Activated T-cell treated with anti-CD3 and anti-CD28 coated beads, Interleukin-2, amount 50 U/mL, for 72 hours (primary cell): ENCODE results near the gene NDUFAF8. TPM values are rescaled to one million over a fixed set of nuclear protein-coding genes. Genes with fewer than 3 reads are reported as not detected.

Source experiments
- ATAC-seq, 2 donors: fragments of 150-1000 bp; cut with Tn5 transposase; replicated peaks in 1 of 2; 2 replicates each; pipeline ENCODE4 v1.10.0; 2021; ENCODE audit warnings: moderate library complexity in 2 of 2, mild to moderate bottlenecking in 1 of 2
- DNase-seq, 2 donors: peaks; one replicate each; pipeline ENCODE4 v3.0.0; 2021 to 2022; ENCODE audit warnings: mixed read lengths in 1 of 2
- H3K27ac Mint-ChIP-seq: one replicate; pipeline ENCODE4 v1.8.0; 2022; ENCODE audit warnings: mild to moderate bottlenecking, moderate library complexity, mixed read lengths
- H3K27me3 Mint-ChIP-seq: one replicate; pipeline ENCODE4 v1.8.0; 2022; ENCODE audit warnings: low read depth, mixed read lengths
- H3K36me3 Mint-ChIP-seq, 2 donors: one replicate each; pipeline ENCODE4 v1.8.0; 2022; ENCODE audit warnings: mixed read lengths in 2 of 2, mild to moderate bottlenecking in 1 of 2; ENCODE audit not compliant: insufficient read depth in 2 of 2
- H3K4me1 Mint-ChIP-seq: one replicate; pipeline ENCODE4 v1.8.0; 2022; ENCODE audit warnings: low read depth, mixed read lengths
- H3K4me3 Mint-ChIP-seq, 2 donors: one replicate each; pipeline ENCODE4 v1.8.0; 2022; ENCODE audit warnings: mild to moderate bottlenecking in 2 of 2, mixed read lengths in 2 of 2, moderate library complexity in 2 of 2
- H3K9me3 Mint-ChIP-seq, 2 donors: one replicate each; pipeline ENCODE4 v1.8.0; 2022; ENCODE audit warnings: mixed read lengths in 2 of 2
- total RNA-seq, 2 donors: library from RNA; stranded (reverse); gene quantifications; one replicate each; pipeline ENCODE4 v1.2.3, GENCODE V29; 2022

NDUFAF8 gene
- total RNA-seq, 2 donors from 2014 or later = 37.4 to 48.8 TPM

- DNase-seq (no peak), ATAC-seq (no peak)
- Mint-ChIP-seq H3K4me1 (peaks cover 34% of the 10 kb centered on the region), H3K36me3 (peaks cover 0 to 1% of the 10 kb centered on the region in 2 donors), H3K4me3 (no peak overlapping the region), H3K27me3 (no peaks in the 10 kb centered on the region), H3K9me3 (no peaks in the 10 kb centered on the region), H3K27ac (no peak overlapping the region)
Observed at GRCh38 chr17:81288715-81289114, 49.6 kb downstream of the NDUFAF8 start.

- H3K4me1 Mint-ChIP-seq = peaks cover 41% of the 10 kb centered on the region
- DNase-seq = no peak
- H3K9me3 Mint-ChIP-seq = no peaks in the 10 kb centered on the region
- H3K36me3 Mint-ChIP-seq = peaks cover 3% of the 10 kb centered on the region in 2 donors
- H3K27ac Mint-ChIP-seq = no peak overlapping the region
- H3K27me3 Mint-ChIP-seq = no peaks in the 10 kb centered on the region
- ATAC-seq = no peak
- H3K4me3 Mint-ChIP-seq = no peak overlapping the region
Observed at GRCh38 chr17:81289627-81290026, 50.5 kb downstream of the NDUFAF8 start.

DNA sequence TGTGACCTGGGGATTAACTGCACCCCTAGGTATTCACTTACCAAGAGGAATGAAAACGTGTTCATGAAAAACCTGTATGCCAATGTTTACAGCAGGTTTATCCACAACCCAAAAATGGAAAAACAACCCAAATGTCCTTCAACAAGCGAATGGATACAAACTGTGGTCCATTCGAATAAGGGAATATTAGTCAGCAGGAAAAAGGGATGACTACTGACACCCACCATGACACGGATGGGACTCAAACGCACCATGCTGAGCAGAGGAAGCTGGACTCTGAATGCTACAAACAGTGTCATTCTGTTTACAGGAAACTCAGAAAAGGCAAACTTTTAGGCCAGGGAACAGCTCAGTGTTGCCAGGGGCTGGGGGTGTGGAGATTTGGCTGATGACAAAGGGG is 51.1 kb downstream of the NDUFAF8 start:
- peaks cover 36% of the 10 kb centered on the region for H3K4me1 Mint-ChIP-seq
- DNase-seq (no peak), ATAC-seq (no peak)
- no peak overlapping the region for H3K4me3 Mint-ChIP-seq
- no peaks in the 10 kb centered on the region for H3K27me3 Mint-ChIP-seq
- no peak overlapping the region for H3K27ac Mint-ChIP-seq
- peaks cover 3% of the 10 kb centered on the region in 2 donors for H3K36me3 Mint-ChIP-seq
- H3K9me3 Mint-ChIP-seq = no peaks in the 10 kb centered on the region

Other genes with a start within 250 kb of the NDUFAF8 start
- gene CHMP6, start 247.5 kb upstream of the NDUFAF8 start, total RNA-seq = 10 to 100 TPM; 11.2 to 12.2 TPM
- 1 to 10 TPM; 8.7 TPM for gene BAIAP2, start 204.2 kb upstream of the NDUFAF8 start, total RNA-seq
- not detected for gene PVALEF, start 73.8 kb upstream of the NDUFAF8 start, total RNA-seq
- under 1 TPM; 0.48 to 0.81 TPM for gene AATK, start 73.1 kb upstream of the NDUFAF8 start, total RNA-seq
- gene CEP131, start 16.4 kb upstream of the NDUFAF8 start, total RNA-seq = 10 to 100 TPM in 1 of 2 donors, 1 to 10 TPM in 1; 8.1 to 11.4 TPM
- gene TEPSIN, start 263 bp upstream of the NDUFAF8 start, total RNA-seq = 10 to 100 TPM; 39.1 to 55.0 TPM
- 10 to 100 TPM; 49.8 to 63.6 TPM for gene SLC38A10, start 56.0 kb downstream of the NDUFAF8 start, total RNA-seq
- under 1 TPM; 0.02 to 0.14 TPM for gene BAHCC1, start 156.1 kb downstream of the NDUFAF8 start, total RNA-seq